ENCODE measurements around the gene CRYL1. TPM values are rescaled to one million over a fixed set of nuclear protein-coding genes. Genes with fewer than 3 reads are reported as not detected.

The CRYL1 gene
- total and polyA plus RNA-seq, 7 donors: 6.4 to 18.5 (median 12.9) TPM

DNA sequence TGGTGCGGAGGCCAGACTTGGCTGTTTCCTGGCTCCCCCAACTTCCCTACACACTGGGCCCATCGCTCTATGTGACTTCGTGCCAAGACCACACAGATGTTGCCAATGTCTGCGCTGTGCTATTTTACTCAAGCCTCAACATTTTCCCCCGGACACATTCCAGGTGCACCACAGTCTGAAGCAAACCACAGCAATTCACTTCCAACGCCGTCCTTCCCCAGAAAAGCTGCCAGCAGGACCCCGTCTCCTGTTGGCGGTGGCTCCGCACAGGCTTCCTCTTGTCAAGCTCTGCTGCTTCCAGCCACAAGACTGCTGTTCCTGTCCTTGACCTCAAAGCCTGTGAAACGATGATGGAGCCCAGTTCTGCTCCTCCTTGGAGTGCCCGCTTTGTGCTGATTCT, 100.7 kb downstream of the CRYL1 start:
- no peaks in the 10 kb centered on the region for H3K4me1 ChIP-seq
- peaks cover 0 to 2% (median 0%) of the 10 kb centered on the region in 3 donors for H3K27me3 ChIP-seq (ENCODE audit: insufficient read depth in 3 of 3, low read length in 2 of 3)
- ATAC-seq (no peak), DNase-seq (no peak)
- no peaks in the 10 kb centered on the region for H3K9me3 ChIP-seq
- 68 to 71% (median 69%) methylated on average over 12 of the region's 12 CpGs for WGBS, 3 donors
- intact Hi-C loops (cut with DNase I): no loop called here
- no peak overlapping the region for H3K27ac ChIP-seq
- TF ChIP-seq, protein P1, sequence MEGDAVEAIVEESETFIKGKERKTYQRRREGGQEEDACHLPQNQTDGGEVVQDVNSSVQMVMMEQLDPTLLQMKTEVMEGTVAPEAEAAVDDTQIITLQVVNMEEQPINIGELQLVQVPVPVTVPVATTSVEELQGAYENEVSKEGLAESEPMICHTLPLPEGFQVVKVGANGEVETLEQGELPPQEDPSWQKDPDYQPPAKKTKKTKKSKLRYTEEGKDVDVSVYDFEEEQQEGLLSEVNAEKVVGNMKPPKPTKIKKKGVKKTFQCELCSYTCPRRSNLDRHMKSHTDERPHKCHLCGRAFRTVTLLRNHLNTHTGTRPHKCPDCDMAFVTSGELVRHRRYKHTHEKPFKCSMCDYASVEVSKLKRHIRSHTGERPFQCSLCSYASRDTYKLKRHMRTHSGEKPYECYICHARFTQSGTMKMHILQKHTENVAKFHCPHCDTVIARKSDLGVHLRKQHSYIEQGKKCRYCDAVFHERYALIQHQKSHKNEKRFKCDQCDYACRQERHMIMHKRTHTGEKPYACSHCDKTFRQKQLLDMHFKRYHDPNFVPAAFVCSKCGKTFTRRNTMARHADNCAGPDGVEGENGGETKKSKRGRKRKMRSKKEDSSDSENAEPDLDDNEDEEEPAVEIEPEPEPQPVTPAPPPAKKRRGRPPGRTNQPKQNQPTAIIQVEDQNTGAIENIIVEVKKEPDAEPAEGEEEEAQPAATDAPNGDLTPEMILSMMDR (IDR thresholded peaks at IDR 0.05): no peak
- no peak overlapping the region for H3K4me3 ChIP-seq
- H3K36me3 ChIP-seq (ENCODE audit: insufficient read depth in 1 of 2, low read depth in 1 of 2): peaks cover 0 to 7% of the 10 kb centered on the region in 2 donors

DNA sequence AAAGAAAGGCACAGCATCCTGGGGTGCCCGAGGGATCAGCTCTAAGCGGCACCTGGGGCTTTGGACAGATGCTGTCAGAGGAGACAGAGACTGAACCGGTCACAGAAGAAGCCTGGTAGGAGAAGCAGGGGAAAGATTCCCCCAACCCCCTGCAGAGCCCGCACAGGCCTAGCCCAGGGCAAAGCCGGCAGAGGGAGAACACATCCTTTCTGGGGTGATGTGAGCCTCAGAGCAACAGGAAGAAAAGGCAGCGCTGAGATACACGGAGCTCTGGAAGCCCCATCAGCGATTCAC, 101.2 kb downstream of the CRYL1 start:
- ATAC-seq (no peak), DNase-seq (no peak)
- TF ChIP-seq, protein P1 (IDR thresholded peaks at IDR 0.05): no peak
- Histone ChIP-seq H3K36me3 (ENCODE audit: insufficient read depth in 1 of 2, low read depth in 1 of 2) (peaks cover 0 to 7% of the 10 kb centered on the region in 2 donors), H3K4me1 (no peaks in the 10 kb centered on the region), H3K9me3 (no peaks in the 10 kb centered on the region), H3K4me3 (no peak overlapping the region), H3K27me3 (ENCODE audit: insufficient read depth in 3 of 3, low read length in 2 of 3) (peaks cover 0 to 2% (median 0%) of the 10 kb centered on the region in 3 donors), H3K27ac (no peak overlapping the region)
- intact Hi-C loops (cut with DNase I): no loop called here
- WGBS, 3 donors: 68 to 73% (median 68%) methylated on average over 8 of the region's 8 CpGs

DNA sequence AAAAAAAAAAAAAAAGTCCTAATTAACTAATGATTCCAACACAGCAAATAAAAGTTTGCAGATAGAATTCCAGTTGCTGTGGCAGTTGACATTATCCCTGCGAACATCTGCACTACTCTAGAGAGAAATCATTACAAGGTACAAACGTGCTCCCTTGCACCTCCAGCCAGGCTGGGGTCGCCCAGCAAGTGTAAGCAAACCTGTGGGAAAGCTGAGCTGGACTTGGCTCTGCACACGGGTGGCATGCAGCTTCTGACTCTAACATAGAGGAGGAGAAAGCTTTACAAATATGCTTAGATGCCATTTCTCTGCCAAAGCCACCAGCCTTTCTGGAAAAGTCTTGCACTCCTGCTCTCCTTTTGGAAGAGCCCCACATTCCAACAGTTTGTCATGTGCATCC, 103.3 kb downstream of the CRYL1 start:
- Histone ChIP-seq H3K4me1 (no peaks in the 10 kb centered on the region), H3K9me3 (no peaks in the 10 kb centered on the region), H3K36me3 (ENCODE audit: insufficient read depth in 1 of 2, low read depth in 1 of 2) (peaks cover 0 to 12% of the 10 kb centered on the region in 2 donors), H3K4me3 (no peak overlapping the region), H3K27ac (no peak overlapping the region), H3K27me3 (ENCODE audit: insufficient read depth in 3 of 3, low read length in 2 of 3) (peaks cover 0 to 2% (median 0%) of the 10 kb centered on the region in 3 donors)
- 53 to 74% (median 58%) methylated on average over 4 of the region's 4 CpGs for WGBS, 3 donors
- DNase-seq (no peak), ATAC-seq (no peak)
- TF ChIP-seq, protein P1 (IDR thresholded peaks at IDR 0.05): no peak
- intact Hi-C loops (cut with DNase I): no loop called here

DNA sequence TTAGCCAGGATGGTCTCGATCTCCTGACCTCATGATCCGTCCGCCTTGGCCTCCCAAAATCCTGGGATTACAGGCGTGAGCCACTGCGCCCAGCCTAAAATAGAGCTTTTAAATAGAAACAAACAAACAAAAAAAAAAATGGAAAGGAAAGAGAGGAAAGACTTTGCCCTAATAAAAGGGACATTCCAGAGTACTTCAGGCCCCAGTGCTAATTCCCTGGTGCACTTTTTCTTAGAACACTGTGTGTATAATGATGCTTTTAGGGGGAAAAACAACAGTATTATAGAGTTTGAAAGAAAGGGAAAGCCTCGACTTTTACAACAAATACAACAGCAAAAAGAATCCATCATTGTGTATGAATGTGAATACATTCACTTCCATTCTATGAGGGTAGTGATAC, 104.7 kb downstream of the CRYL1 start:
- peak in 1 of 4 donors; percentile 22 for ATAC-seq
- no peaks in the 10 kb centered on the region for H3K4me1 ChIP-seq
- no peak for DNase-seq
- TF ChIP-seq, protein P1 (IDR thresholded peaks at IDR 0.05): no peak
- H3K36me3 ChIP-seq (ENCODE audit: insufficient read depth in 1 of 2, low read depth in 1 of 2): peaks cover 0 to 12% of the 10 kb centered on the region in 2 donors
- no peak overlapping the region for H3K4me3 ChIP-seq
- WGBS, 3 donors: 77 to 89% (median 86%) methylated on average over 6 of the region's 6 CpGs
- H3K9me3 ChIP-seq: no peaks in the 10 kb centered on the region
- no peak overlapping the region for H3K27ac ChIP-seq
- intact Hi-C loops (cut with DNase I): no loop called here
- peaks cover 0 to 2% (median 0%) of the 10 kb centered on the region in 3 donors for H3K27me3 ChIP-seq (ENCODE audit: insufficient read depth in 3 of 3, low read length in 2 of 3)

DNA sequence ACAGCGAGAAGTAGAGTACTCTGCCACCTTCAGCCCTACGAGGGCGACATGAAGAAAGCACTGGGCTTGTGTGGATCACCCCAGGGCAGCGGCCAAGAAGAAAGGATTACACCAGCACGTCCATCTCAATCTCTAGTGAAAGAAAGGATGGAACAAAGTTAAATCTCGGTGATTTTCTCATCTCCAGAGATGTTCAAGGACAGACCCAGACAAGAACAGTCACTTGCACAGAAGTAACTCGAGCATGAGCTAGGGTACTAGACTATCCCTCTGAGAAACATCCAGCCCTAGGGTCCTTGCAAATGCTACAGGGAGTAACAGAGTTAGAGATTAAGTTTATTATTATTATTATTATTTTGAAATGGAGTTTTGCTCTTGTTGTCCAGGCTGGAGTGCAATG, 106.7 kb downstream of the CRYL1 start:
- TF ChIP-seq, protein P1 (IDR thresholded peaks at IDR 0.05): no peak
- H3K9me3 ChIP-seq: no peaks in the 10 kb centered on the region
- no peaks in the 10 kb centered on the region for H3K4me1 ChIP-seq
- 96 to 99% (median 96%) methylated on average over 7 of the region's 7 CpGs for WGBS, 3 donors
- no peak for ATAC-seq
- no peak overlapping the region for H3K4me3 ChIP-seq
- peaks cover 0 to 2% (median 0%) of the 10 kb centered on the region in 3 donors for H3K27me3 ChIP-seq (ENCODE audit: insufficient read depth in 3 of 3, low read length in 2 of 3)
- no peak overlapping the region for H3K27ac ChIP-seq
- no peak for DNase-seq
- H3K36me3 ChIP-seq (ENCODE audit: insufficient read depth in 1 of 2, low read depth in 1 of 2): peaks cover 0 to 5% of the 10 kb centered on the region in 2 donors
- intact Hi-C loops (cut with DNase I): no loop called here

Measured in psoas muscle (tissue), 8 donors.